HG03045 (cell line): ENCODE measurements around the gene COL6A3.

Source experiments
- ATAC-seq: cut with Tn5 transposase; IDR thresholded peaks from one replicate; pipeline ENCODE4 v1.9.1; 2021; ENCODE audit warnings: mild to moderate bottlenecking, moderate library complexity; ENCODE audit not compliant: unreplicated experiment

COL6A3 gene

GRCh38 chr2:237445611-237446337 lies 31.8 kb upstream of the COL6A3 start:
- no peak for ATAC-seq

DNA sequence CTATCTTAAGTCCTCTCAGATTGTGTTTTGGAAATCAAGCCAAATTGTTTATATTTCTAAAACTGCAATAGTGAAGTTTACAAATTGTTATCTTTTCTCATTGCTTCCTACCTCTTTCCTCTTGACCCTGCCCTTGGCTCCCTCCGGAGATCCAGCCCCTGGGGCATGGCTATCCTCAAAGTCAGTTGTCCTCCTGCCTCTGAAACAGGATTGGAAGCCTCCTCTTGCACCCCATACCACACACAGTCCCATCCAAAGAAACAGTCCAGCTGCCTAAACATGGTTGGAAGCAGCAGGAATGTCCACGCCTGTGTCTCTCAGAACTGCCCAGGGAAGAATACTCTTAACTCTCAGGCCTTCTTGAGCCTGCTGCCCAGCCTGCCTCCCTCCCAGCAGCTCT lies 30.1 kb upstream of the COL6A3 start:
- no peak for ATAC-seq

DNA sequence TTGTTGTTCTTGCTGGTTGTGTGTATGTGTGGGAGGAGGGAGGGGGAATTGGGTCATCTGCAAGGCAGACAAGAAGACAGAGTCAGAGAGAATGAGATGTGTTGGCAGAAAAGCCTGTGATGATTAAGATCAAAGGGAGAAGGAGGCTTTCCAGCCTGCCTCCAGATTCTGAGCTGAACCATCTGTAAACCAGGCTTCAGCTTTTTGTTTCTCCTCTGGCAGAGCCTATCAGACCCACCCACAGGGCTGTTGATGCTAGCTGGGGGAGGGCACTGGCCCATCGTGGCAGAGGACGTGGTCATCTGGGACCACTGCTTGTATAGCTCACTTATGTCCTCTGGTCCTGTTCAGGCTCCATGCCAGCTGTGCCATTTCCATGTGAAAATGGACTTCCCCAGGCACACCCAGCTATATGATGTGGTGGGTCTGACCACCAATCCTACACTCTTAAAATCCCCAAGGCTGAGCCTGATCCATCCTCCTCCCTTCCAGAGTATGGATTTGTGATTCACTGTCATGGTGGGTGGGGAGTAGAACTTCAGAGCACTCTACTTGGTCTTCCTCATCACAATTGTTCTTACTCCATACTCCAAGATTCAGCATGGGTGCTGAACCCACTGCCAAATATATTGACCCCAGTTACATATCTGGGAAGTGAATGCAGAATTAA lies 27.8 kb upstream of the COL6A3 start:
- ATAC-seq, result no peak

- ATAC-seq, result no peak
Observed at GRCh38 chr2:237440819-237441281, 26.9 kb upstream of the COL6A3 start.

- ATAC-seq, result no peak
Observed at GRCh38 chr2:237438080-237438940, 24.3 kb upstream of the COL6A3 start.

DNA sequence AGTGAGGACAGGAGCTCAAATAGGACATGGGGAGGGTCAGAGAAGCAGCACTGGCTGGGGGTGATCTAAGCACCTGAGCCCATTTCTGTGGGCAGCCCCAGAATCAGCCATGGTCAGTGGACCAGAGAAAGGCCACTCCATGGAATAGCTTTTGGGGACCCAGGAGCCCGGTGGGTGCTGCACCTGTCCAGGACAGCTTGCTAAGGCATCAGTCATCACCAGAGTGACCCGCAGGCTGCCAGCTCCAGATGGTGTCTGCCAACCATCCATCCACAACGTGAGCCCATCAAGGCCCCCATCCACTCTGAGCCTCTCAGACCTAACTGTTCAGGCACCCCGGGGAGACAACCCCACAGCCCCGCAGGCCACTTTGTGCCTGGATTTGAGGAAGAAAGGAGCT lies 23.6 kb upstream of the COL6A3 start:
- no peak for ATAC-seq

- ATAC-seq, result no peak
Observed at GRCh38 chr2:237435844-237436587, 22.1 kb upstream of the COL6A3 start.

DNA sequence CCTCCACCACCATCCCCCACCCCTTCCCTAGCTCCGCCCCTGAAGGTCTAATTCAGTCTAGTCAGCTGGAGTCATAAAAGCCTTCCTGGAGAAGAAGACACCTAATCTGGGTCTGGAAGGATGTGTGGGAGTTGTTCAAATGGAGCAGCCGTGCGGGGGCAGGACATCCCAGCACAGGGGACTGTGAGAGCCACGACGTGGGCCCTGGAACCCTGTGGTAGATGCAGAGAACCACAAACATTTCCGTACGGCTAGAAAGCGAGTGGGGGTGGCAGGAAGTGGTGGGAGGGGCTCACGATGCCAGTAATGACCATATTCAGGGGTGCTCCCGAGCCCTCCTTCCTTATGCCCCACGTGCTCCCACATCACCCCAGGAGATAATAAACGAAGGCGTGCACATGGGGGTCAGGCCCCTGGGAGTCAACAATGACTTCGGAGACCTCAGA lies 20.9 kb upstream of the COL6A3 start:
- ATAC-seq, result no peak

DNA sequence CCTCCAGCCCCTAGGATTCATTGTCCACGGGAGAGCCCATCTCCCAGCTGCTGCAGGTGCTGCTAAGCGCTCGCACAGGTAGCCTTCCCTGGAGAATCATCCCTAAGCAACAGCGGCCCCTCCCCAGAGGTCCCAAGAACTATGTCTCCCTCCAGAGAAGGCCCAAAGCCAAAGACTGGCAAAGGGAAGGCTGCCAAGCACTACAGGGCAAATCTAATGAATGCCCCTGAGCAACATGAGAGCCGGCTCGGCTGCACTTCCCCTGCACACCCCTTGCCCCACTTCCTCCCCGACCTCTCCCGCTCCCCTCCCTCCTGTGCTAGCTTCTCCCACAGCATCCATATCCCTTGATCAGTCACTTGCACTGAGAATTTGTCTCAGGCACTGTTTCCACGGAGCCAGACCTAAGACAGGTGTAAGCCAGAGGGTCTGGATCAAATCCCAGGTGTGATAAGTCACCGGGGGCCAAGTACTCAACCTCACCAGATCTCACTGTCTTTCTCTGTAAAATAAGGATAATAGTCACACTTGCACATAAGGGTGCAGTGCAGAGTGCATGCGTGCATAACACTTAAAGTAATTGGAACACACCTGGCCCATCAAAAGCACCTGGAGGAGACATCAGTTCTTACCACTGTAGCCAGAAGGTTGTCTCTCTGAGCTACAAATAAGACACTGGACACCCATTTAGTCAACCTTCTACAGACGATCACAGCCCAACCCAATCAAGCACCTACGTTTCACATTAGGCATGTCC lies 20.1 kb upstream of the COL6A3 start:
- no peak for ATAC-seq

- no peak for ATAC-seq
Observed at GRCh38 chr2:237432484-237433092, 18.6 kb upstream of the COL6A3 start.

- no peak for ATAC-seq
Observed at GRCh38 chr2:237431837-237432236, 17.9 kb upstream of the COL6A3 start.

DNA sequence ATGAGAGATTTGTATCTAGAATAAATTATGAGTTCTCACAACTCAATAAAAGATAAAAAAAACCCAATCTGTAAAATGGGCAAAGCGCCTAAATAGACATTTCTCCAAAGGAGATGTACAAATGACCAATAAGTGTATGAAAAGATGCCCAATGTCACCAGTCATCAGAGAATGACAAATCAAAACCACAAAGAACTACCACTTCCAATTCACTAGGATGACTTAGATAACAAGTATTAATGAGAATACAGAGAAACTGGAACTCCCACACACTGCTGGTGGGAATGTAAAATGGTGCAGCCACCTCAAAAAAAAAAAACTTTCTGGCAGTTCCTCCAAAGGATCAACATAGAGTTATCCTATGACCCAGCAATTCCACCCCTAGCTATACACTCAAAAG lies 17.4 kb upstream of the COL6A3 start:
- ATAC-seq, result no peak

DNA sequence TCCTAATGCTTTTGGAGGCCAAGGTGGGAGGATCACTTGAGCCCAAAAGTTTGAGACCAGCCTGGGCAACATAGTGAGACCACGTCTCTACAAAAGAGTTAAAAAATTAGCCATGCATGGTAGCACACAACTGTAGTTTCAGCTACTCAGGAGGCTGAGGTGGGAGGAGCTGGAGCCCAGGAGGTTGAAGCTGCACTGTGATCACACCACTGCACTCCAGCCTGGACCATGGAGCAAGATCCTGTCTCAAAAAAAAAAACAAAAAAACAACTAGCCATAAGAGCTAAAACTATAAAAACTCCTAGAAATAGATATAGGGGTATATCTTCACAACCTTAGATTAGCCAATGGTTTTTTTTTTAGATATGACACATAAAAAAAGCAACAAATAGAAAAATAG lies 16.9 kb upstream of the COL6A3 start:
- no peak for ATAC-seq

GRCh38 chr2:237429753-237430152 lies 15.8 kb upstream of the COL6A3 start:
- no peak for ATAC-seq

- ATAC-seq, result no peak
Observed at GRCh38 chr2:237427769-237428506, 14.0 kb upstream of the COL6A3 start.

DNA sequence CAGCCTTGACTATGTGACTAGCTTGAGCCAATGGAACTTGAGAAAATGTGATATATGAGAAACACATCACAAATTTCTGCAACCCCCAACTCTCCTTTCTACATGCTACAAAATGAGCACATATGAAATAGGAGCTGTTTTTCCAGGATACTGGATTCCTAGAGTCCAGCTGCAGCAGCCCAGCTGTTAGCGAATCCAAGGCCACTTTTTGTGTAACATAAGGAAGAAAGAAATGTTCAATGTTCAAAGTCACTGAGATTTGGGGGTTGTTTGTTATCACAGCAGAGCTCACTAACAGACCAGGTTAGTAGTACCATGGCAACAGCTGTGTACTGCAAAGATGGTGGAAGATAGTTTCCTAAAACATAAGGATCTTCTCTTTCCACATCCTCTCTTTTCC lies 12.6 kb upstream of the COL6A3 start:
- ATAC-seq, result no peak

GRCh38 chr2:237425320-237425719 lies 11.4 kb upstream of the COL6A3 start:
- ATAC-seq, result no peak

DNA sequence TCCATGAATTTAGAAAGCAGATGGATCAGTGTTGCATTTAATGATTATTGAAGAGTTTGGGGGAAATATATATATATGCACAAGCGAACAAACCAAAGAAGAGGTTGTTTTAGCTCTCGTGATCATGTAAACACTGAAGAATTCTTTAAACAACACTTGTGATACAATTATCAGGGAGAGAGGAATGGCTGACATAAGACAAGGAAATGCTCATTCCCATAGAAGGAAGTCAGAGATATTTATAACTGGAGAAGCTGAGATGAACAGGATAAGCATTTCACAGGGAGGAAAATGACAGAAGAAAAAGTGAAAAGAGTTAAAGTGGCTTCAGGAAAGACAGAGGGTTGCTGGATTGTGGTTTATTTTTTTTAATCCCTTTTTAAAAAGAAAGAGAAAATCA lies 10.6 kb upstream of the COL6A3 start:
- no peak for ATAC-seq

- no peak for ATAC-seq
Observed at GRCh38 chr2:237423891-237424290, 9.9 kb upstream of the COL6A3 start.
